HG03442 (cell line): Measurements from ENCODE around the gene NR3C2.
"Not testable (repeated sequence)": the region's sequence is repeated elsewhere in the genome, so short reads cannot be mapped to it uniquely, and the experiment has no call there.

Experiments
- ATAC-seq: cut with Tn5 transposase; IDR thresholded peaks from one replicate; pipeline ENCODE4 v1.9.1; 2021; ENCODE audit warnings: mild to moderate bottlenecking, moderate library complexity; ENCODE audit not compliant: unreplicated experiment

Gene NR3C2

GRCh38 chr4:148182230-148182911 lies 259.8 kb downstream of the NR3C2 start:
- no peak for ATAC-seq

- no peak for ATAC-seq
These were observed 268.7 kb downstream of the NR3C2 start for GRCh38 chr4:148173397-148174017.

- no peak for ATAC-seq
These were observed 270.6 kb downstream of the NR3C2 start for GRCh38 chr4:148171596-148171995.

- ATAC-seq = no peak
These were observed 271.5 kb downstream of the NR3C2 start for GRCh38 chr4:148170408-148171365.

GRCh38 chr4:148166132-148166591 lies 276.1 kb downstream of the NR3C2 start:
- no peak for ATAC-seq

- no peak for ATAC-seq
These were observed 277.7 kb downstream of the NR3C2 start for GRCh38 chr4:148164557-148164956.

GRCh38 chr4:148162991-148163390 lies 279.2 kb downstream of the NR3C2 start:
- no peak for ATAC-seq

- ATAC-seq = no peak
These were observed 279.7 kb downstream of the NR3C2 start for GRCh38 chr4:148162519-148162918.

- ATAC-seq = no peak
These were observed 280.6 kb downstream of the NR3C2 start for GRCh38 chr4:148161601-148162000.

GRCh38 chr4:148159793-148160192 lies 282.4 kb downstream of the NR3C2 start:
- ATAC-seq = no peak

GRCh38 chr4:148154769-148155168 lies 287.4 kb downstream of the NR3C2 start:
- no peak for ATAC-seq

- ATAC-seq = no peak
These were observed 289.2 kb downstream of the NR3C2 start for GRCh38 chr4:148152868-148153625.

- ATAC-seq = no peak
These were observed 290.4 kb downstream of the NR3C2 start for GRCh38 chr4:148151806-148152205.

- ATAC-seq = no peak
These were observed 296.7 kb downstream of the NR3C2 start for GRCh38 chr4:148145475-148145874.

- ATAC-seq = no peak
These were observed 299.0 kb downstream of the NR3C2 start for GRCh38 chr4:148143174-148143573.

GRCh38 chr4:148141501-148141900 lies 300.7 kb downstream of the NR3C2 start:
- no peak for ATAC-seq

- no peak for ATAC-seq
These were observed 315.4 kb downstream of the NR3C2 start for GRCh38 chr4:148126825-148127224.

- no peak for ATAC-seq
These were observed 317.7 kb downstream of the NR3C2 start for GRCh38 chr4:148124512-148124911.

GRCh38 chr4:148123161-148123560 lies 319.1 kb downstream of the NR3C2 start:
- ATAC-seq = not testable (repeated sequence)

- ATAC-seq = no peak
These were observed 322.0 kb downstream of the NR3C2 start for GRCh38 chr4:148120216-148120615.

- ATAC-seq = no peak
These were observed 323.6 kb downstream of the NR3C2 start for GRCh38 chr4:148118633-148119032.
